GM12873 (cell line): Measurements from ENCODE around the gene TRAIP.

Experiments
- TF ChIP-seq, protein P1 (sequence below): IDR thresholded peaks from 2 replicates; pipeline ENCODE4 v1.5.1; 2012; ENCODE audit warnings: low read depth, mild to moderate bottlenecking, moderate library complexity, low read length, control low read depth; ENCODE audit not compliant: insufficient read depth; ENCODE audit errors: missing control alignments

The TRAIP gene

DNA sequence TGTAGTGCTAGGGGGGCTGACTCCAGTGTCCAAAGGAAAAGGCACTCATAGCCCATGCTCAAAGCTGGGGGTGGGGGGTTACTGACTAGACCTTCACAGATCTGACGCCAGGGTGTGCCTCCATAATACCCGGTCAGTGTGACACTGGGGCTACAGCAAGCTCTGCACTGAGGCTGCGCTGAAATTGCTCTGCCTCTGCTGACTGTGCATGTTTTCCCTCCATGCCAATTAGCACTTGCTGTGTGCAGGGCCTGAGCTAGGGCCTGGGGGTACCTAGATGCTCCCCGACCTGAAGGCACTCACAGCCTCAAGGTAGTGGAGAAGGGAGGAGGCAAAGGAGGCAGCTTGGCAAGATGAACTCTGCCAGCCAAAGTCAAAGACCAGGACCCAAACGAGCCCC, 8.1 kb upstream of the TRAIP start:
- TF ChIP-seq, protein P1, sequence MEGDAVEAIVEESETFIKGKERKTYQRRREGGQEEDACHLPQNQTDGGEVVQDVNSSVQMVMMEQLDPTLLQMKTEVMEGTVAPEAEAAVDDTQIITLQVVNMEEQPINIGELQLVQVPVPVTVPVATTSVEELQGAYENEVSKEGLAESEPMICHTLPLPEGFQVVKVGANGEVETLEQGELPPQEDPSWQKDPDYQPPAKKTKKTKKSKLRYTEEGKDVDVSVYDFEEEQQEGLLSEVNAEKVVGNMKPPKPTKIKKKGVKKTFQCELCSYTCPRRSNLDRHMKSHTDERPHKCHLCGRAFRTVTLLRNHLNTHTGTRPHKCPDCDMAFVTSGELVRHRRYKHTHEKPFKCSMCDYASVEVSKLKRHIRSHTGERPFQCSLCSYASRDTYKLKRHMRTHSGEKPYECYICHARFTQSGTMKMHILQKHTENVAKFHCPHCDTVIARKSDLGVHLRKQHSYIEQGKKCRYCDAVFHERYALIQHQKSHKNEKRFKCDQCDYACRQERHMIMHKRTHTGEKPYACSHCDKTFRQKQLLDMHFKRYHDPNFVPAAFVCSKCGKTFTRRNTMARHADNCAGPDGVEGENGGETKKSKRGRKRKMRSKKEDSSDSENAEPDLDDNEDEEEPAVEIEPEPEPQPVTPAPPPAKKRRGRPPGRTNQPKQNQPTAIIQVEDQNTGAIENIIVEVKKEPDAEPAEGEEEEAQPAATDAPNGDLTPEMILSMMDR = no peak

DNA sequence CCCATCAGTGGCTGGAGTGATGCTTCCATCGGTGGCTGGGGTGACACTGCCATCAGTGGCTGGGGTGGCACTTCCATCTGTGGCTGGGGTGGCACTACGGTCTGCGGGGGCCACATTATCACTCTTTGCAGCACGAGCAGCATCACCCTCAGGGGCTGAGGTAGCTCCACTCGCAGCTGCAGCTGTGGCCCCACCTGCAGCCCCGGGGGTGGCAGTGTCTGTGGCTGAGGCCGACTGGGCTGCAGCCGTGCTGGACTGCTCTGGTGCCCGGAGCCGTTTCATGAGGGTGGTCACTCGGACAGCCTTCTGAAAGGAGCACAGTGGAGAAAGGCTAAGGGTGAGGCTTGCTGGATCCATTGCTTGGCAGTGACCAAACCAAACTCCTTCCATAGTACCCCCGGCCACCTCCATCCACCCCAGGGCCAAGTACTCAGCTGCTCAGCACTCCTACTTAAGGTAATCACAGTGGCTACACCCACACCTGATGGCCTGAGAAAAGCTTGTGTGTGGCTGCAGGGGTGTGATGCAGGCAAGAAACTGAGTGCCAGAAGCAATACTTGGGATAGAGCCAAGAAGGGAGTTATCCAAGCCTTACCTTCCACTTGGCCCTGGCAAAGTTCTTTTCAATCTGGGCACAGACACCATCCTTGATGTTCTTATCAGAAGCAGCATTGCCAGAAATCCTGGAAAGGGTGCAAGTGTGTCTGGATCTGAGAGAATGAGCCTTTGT, 3.4 kb upstream of the TRAIP start:
- TF ChIP-seq, protein P1 = no peak

DNA sequence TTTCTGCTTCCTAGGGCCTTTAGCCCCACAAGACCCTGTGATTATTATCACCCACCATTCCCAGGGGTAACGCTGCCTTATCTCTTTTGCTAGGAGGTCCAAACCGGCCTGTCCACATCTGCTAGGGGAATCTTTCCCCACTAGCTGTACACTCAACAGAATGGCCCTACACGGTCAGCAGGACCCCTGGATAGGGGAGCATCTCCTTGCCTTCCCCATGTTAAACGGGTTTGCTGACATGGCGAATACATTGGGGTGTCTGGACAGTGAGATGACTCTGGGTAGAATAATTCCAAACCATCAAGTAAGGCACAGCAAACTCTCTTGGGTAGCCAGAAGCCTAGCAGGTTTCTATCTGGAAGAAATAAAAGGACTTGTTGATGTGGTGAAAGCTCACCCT, 702 bp downstream of the TRAIP start:
- TF ChIP-seq, protein P1 = no peak

DNA sequence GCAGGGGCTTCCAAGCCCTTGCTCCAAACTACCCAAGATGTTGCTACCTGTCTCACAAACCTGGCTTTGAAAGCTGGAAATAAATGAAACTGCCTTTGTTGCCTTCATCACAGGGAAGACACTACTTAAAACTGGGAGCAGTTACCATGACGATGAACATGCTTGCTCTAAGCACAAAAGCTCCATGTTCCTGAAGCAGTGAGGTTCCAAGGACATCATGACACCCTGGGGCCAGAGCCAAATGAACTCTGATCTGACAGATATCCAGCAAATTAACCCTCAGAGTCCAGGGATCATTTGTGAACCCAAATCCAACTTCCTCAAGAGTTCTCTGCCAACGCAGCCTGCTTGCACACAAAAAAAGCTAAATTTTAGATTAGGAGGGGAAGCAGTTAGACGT, 10.7 kb downstream of the TRAIP start:
- TF ChIP-seq, protein P1 = no peak

DNA sequence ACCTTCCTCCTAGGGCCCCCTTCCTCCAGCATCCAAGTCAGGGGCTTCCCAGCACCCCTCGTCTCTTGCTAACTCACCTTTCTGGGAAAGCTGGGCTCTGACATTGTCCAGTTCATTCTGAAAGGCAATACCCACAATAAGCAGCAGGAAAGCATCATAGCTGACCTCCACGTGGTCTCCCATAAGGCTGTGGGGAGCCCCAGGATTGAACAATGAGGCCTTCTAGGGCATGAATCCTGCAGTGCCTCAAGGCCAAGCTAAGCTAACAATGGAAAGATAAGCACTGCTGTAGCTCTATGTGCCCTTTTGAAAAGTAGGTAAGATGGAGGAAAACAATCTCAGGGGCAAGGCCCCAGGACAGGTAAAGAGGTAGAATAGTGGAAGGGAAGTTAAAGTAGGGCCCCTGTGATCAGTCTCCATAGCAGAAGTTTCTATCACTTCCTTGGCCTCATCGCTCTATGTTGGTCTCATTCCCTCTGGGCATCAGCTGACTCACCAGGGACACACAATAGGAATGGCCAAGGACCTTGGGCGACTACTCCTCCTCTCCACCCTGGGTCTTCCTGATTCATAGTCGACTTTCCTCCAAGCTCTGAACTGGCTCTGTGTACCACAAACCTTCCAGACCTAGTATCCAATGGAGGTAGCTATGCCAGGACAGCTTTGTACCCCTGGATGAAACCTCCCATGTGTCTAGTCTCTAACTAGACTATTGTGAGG, 11.7 kb downstream of the TRAIP start:
- TF ChIP-seq, protein P1 = no peak

DNA sequence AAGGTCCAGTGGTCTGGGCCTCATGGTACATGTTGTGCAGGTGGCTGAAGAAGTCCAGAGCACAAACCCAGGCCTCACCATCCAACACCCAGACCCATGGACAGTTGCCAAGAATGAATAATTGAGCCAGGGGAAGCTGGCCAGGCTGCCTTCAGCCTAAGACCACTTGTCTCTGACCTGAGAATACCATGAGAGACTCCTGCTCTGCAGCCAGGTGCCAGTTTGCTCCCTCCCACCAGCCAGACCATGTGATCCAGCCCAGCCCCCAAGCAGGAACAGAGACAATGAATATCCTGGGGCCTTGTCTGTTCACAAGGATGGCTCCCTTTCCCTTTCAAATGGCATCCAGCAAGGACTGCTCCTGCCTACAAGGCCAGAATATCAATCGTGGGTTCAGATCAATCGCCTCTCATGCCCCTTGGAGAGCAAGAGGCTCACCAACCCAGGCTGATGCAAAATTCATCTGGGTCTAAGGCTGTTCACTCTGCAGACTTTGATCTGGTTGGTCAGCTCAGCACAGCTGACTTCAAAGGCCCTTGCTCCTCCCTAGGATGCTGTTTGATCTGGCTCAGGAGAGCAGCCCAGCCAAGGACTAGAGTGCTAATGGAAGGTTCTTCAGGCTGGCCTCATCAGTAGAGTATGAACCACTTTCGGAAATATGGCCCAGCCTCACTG, 13.4 kb downstream of the TRAIP start:
- TF ChIP-seq, protein P1 = no peak

DNA sequence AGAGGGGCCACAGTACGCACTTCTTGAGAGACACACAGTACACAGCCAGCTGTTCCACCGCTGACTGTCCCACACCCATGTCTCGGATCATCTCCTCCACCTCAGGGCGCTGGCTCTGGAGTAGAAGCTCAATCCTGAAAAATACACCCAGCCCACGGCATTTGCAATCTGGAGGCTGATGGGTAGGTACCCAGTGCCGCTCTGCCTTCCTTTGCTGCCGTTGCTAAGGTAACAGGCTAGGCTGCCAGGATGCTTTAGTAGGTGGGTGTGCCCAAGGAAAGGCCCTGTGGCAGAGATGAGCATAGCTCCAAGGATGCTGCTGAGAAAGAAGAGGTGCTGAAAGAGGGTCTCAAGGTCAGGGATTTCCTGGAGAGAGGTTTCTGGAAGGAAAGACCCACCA, 14.6 kb downstream of the TRAIP start:
- TF ChIP-seq, protein P1 = no peak
